ENCODE results near the gene CELSR3. TPM values are rescaled to one million over a fixed set of nuclear protein-coding genes. Genes with fewer than 3 reads are reported as not detected.

The CELSR3 gene
- total RNA-seq, 3 donors from 2014 or later, result 1.1 to 2.7 (median 2.3) TPM

DNA sequence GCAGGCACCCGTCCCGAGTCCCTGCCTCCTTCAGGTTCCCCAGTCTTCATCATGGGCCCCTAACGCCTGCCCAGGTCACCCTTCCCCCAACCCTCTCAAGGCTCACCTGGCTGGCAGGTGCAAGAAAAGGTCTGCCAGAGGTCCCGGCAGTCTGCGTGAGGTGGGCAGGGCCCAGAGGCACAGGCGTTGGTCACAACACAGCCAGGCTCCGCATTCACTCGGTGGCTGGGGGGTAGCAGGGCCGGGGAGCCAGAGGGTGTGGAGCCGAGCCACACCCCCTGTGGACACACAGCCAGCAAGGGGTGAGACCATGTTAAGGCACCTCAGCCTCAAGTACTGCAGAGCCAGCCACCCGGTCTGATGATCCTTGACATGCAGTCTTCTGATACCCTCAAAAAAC lies 10.9 kb downstream of the CELSR3 start:
- Histone ChIP-seq H3K4me3 (no peak overlapping the region), H3K4me1 (ENCODE audit: low read depth) (no peaks in the 10 kb centered on the region), H3K36me3 (ENCODE audit: low read depth) (no peaks in the 10 kb centered on the region), H3K9me3 (no peaks in the 10 kb centered on the region)
- TF ChIP-seq, protein P1, sequence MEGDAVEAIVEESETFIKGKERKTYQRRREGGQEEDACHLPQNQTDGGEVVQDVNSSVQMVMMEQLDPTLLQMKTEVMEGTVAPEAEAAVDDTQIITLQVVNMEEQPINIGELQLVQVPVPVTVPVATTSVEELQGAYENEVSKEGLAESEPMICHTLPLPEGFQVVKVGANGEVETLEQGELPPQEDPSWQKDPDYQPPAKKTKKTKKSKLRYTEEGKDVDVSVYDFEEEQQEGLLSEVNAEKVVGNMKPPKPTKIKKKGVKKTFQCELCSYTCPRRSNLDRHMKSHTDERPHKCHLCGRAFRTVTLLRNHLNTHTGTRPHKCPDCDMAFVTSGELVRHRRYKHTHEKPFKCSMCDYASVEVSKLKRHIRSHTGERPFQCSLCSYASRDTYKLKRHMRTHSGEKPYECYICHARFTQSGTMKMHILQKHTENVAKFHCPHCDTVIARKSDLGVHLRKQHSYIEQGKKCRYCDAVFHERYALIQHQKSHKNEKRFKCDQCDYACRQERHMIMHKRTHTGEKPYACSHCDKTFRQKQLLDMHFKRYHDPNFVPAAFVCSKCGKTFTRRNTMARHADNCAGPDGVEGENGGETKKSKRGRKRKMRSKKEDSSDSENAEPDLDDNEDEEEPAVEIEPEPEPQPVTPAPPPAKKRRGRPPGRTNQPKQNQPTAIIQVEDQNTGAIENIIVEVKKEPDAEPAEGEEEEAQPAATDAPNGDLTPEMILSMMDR (IDR thresholded peaks at IDR 0.05), result no peak
- no peak for DNase-seq
- intact Hi-C loops (cut with DNase I, micrococcal nuclease), result no loop called here
- no peak for ATAC-seq

DNA sequence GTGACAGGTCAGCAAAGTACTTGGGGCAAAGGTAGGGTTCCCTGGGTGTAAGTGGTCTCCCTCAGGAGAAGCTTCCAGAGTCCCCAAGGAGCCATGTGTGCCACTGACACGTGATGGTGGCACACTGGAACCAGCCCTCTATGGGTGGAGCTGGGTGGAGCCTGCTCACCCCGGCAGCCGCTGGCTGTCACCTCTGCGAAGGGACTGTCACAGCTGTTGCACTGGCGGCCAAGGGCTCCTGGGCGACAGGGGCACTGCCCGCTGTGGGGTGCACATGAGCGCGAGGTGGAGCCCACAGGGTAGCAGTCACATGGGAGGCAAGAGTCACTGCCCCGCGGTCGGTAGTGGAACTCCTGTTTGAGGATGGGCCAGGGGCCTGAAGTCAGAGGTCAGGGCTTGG lies 12.0 kb downstream of the CELSR3 start:
- TF ChIP-seq, protein P1 (IDR thresholded peaks at IDR 0.05), result no peak
- H3K36me3 ChIP-seq (ENCODE audit: low read depth), result no peaks in the 10 kb centered on the region
- H3K4me1 ChIP-seq (ENCODE audit: low read depth), result no peaks in the 10 kb centered on the region
- H3K9me3 ChIP-seq, result no peaks in the 10 kb centered on the region
- intact Hi-C loops (cut with DNase I, micrococcal nuclease), result no loop called here
- peak in 2 of 3 donors; percentile 48 to 52 for DNase-seq
- no peak overlapping the region for H3K4me3 ChIP-seq
- ATAC-seq, result peak; percentile 73

DNA sequence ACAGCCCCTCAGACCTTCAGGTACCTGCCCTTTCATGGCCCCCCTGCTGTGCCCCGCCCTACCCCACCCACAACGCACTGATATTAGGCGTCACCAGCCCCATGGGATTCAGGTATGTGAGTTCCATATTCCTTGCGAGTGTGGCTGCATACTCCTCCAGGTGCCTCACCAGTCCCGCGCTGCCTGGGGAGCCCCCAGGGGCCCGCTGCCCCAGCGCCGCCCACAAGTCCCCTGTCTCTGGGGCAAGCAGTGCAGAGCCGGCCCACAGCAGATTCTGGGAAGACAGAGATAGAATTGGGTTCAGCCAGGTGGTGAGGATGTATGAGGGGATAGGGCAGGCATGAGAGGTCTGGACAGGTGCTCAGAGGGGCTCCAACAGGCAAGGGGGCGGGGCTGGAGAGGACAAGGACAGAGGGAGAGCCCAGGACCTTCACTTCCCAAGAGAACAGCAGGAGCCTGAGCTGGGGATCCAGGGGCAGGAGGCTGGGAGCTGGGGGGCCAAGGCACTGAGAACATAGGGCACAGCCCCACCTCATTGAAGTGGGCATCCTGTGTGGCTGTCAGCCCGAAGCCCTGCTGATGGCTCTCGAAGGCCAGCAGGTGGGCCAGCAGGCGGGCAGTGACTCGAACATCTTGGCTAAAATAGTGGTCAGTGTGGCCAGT lies 14.4 kb downstream of the CELSR3 start:
- intact Hi-C loops (cut with DNase I, micrococcal nuclease), result no loop called here
- no peak for DNase-seq
- TF ChIP-seq, protein P1 (IDR thresholded peaks at IDR 0.05), result no peak
- no peak for ATAC-seq
- H3K4me3 ChIP-seq, result no peak overlapping the region
- no peaks in the 10 kb centered on the region for H3K4me1 ChIP-seq (ENCODE audit: low read depth)
- H3K9me3 ChIP-seq, result no peaks in the 10 kb centered on the region
- H3K36me3 ChIP-seq (ENCODE audit: low read depth), result no peaks in the 10 kb centered on the region

DNA sequence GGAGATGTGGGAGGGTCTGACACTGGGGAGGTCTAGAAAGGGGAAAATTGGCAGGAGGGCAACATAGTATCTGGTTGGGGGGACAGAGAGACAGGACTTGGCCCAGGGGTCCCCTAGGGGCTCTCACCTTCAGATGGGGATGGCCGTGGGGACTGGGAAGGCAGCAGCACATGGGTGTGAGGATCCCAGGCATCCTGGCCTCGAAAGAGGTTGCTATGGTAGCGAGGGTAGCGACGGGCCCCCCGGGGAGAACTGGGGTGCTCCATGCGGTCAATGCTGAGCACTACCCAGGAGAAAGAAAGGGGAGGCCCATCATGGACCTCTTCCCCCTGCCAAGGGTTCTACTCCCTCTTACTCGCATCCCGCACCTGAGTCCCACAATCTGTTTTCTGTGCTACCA lies 15.0 kb downstream of the CELSR3 start:
- H3K4me1 ChIP-seq (ENCODE audit: low read depth), result no peaks in the 10 kb centered on the region
- TF ChIP-seq, protein P1 (IDR thresholded peaks at IDR 0.05), result no peak
- H3K36me3 ChIP-seq (ENCODE audit: low read depth), result no peaks in the 10 kb centered on the region
- H3K9me3 ChIP-seq, result no peaks in the 10 kb centered on the region
- DNase-seq, result no peak
- intact Hi-C loops (cut with DNase I, micrococcal nuclease), result no loop called here
- no peak for ATAC-seq
- H3K4me3 ChIP-seq, result no peak overlapping the region

DNA sequence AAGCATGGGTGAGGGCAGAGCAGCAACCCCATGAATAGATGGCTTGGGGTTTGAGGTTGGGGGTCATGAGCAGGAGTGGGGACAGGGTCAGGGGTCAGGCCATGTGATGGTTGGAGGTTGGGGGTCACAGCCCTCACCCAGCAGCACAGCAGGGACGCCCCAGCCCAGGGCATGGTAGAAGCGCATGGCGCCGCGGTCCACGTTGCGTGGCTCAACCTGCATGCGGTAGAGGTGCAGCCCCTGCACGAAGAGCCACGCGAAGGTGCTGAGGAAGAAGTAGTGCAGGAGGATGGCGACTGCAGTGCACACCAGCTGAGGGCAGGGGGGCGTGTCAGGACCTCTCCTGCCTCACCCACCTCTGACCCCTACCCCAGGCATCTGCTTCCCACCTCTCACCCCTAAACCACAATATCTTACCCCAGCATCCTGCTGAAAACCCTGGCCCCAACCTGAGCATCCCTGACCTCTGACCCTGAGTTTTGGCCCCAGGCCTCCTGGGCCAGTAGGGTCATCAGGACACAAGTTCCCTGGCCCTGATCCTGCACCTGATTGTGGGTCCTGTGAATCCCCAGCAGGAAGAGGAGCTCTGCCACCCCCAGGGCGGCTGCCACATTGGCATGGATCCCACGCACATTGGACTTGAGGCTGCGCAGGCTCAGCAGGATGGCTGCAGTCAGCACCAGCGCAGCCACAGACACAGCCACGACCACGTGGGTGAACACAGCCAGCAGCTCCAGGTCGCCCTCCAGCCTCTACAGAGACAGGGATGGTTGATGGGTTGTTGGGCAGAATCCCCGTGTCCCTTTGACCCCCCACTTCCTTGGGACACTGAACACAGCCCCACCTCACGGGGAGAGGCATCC lies 17.6 kb downstream of the CELSR3 start:
- Histone ChIP-seq H3K9me3 (no peaks in the 10 kb centered on the region), H3K4me3 (no peak overlapping the region), H3K36me3 (ENCODE audit: low read depth) (no peaks in the 10 kb centered on the region), H3K4me1 (ENCODE audit: low read depth) (no peaks in the 10 kb centered on the region)
- TF ChIP-seq, protein P1 (IDR thresholded peaks at IDR 0.05), result no peak
- DNase-seq (no peak), ATAC-seq (no peak)
- intact Hi-C loops (cut with DNase I, micrococcal nuclease), result no loop called here

Data from mucosa of descending colon (tissue), 3 donors.